Raji (cell line): Measurements from ENCODE around the gene OR2T8.

Source experiments
- POLR2A ChIP-seq: IDR thresholded peaks from 2 replicates; pipeline ENCODE4 v1.6.1; 2011; ENCODE audit warnings: low read depth, low read length, control low read depth; ENCODE audit not compliant: insufficient read depth

The OR2T8 gene

GRCh38 chr1:247919952-247920351, at the start of gene OR2T8:
TSS of gene OR2T8 (plus strand) at chr1:247920252. CDS start at chr1:247921018, 766 bp downstream.
- TF ChIP-seq POLR2A = no peak

- TF ChIP-seq POLR2A = no peak
These were observed 36.7 kb upstream of the OR2T8 start for GRCh38 chr1:247883346-247883745.

GRCh38 chr1:247884797-247885413, 35.1 kb upstream of the OR2T8 start:
- no peak for TF ChIP-seq POLR2A

- no peak for TF ChIP-seq POLR2A
These were observed 24.9 kb upstream of the OR2T8 start, which contains the start of gene OR2W3 for GRCh38 chr1:247895163-247895637. TSS of gene OR2W3 (plus strand) at chr1:247895587. CDS start at chr1:247895587, 0 bp downstream.

GRCh38 chr1:247895976-247896375, 24.1 kb upstream of the OR2T8 start:
- no peak for TF ChIP-seq POLR2A

- TF ChIP-seq POLR2A = no peak
These were observed 15.9 kb upstream of the OR2T8 start for GRCh38 chr1:247904122-247904521.

GRCh38 chr1:247905181-247905580, 14.9 kb upstream of the OR2T8 start:
- no peak for TF ChIP-seq POLR2A

GRCh38 chr1:247905910-247906503, 14.0 kb upstream of the OR2T8 start:
- TF ChIP-seq POLR2A = no peak

GRCh38 chr1:247906504-247907047, 13.5 kb upstream of the OR2T8 start:
- no peak for TF ChIP-seq POLR2A

GRCh38 chr1:247908766-247909165, 11.3 kb upstream of the OR2T8 start:
- TF ChIP-seq POLR2A = no peak

- TF ChIP-seq POLR2A = no peak
These were observed 6.3 kb upstream of the OR2T8 start for GRCh38 chr1:247913786-247914185.

GRCh38 chr1:247914941-247915662, 5.0 kb upstream of the OR2T8 start:
- no peak for TF ChIP-seq POLR2A

- TF ChIP-seq POLR2A = no peak
These were observed 3.9 kb downstream of the OR2T8 start for GRCh38 chr1:247923941-247924340.

GRCh38 chr1:247924868-247925267, 4.8 kb downstream of the OR2T8 start, which contains the start of gene OR2AJ1:
TSS of gene OR2AJ1 (plus strand) at chr1:247924889. CDS start at chr1:247933769, 8,880 bp downstream.
- TF ChIP-seq POLR2A = no peak

GRCh38 chr1:247933989-247934388, 13.9 kb downstream of the OR2T8 start:
- TF ChIP-seq POLR2A = no peak
